GM19238 (cell line): ENCODE results near the gene LRRFIP1.
"Not testable (repeated sequence)": the region's sequence is repeated elsewhere in the genome, so short reads cannot be mapped to it uniquely, and the experiment has no call there.

Experiments
- DNase-seq: peaks from one replicate; pipeline ENCODE4 v3.0.0; 2011; ENCODE audit warnings: low spot score; ENCODE audit not compliant: insufficient read length

The LRRFIP1 gene

GRCh38 chr2:237661799-237662328, 34.5 kb downstream of the LRRFIP1 start:
- DNase-seq = no peak

- no peak for DNase-seq
Measured at GRCh38 chr2:237662671-237663093, 35.3 kb downstream of the LRRFIP1 start.

DNA sequence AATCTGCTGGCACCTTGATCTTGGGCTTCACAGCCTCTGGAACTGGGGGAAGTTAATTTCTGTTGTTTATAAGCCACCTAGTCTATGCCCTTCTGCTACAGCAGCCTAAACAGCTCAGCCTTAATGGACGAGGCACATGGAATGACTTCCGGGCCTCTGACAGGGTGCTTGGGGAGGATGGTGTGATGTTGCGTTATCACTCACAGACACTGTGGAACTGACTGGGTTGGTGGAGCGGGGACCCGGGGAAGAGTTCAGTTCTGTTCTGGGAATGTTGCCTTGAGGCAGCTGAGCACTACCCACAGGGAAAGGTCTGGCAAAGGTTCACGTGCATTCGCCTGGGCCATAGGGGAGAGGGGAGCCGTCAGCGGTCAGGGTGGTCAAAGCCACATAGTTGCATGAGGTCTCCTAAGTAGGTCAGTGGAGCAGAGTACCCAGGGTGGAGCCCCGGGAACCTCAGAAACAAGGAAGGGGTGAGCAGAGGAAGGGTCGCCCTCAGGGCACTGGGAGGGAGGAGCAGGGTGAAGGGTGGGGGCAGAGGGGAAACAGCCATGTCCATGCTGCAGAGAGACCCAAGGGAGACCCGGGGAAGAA, 36.2 kb downstream of the LRRFIP1 start:
- DNase-seq = no peak

DNA sequence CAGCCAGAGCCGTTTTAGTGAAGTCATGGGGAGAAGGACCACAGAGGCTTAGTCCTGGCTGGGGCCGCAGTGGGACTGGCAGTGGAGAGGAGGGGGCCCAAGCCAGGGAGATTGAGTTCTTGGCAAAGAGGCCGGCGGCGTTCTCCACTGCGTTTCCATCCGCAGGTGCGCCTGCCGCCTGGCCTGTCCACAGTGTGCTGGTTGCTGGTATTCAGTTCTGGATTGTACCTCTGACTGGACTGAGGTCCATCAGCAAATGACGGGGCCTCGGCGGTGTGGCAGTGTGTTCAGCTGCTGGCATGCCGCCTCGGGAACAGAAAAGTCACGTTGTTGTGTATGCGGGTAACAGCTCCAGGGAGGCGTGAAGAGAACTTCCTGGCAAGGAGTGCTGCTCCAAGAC, 36.8 kb downstream of the LRRFIP1 start:
- no peak for DNase-seq

DNA sequence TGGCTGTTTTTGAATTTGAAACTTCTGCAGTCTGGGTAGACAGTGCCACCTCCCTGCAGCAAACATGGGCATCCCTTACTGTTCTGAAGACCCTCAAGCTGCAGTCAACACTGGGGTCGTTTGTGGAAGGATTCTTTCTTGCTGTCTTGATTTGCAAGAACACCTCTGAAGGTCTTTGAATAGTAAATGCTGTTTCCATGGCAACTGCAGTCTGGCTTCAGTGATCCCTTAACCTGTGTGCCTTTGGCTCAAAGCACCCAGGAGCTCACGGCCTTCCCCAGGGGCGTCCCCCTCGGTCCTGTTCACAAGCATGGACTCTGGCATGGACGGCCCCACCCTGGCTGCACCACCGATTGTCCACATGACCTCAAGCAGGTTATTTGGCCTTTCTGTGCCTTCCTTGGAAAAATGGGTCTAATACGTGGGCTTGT, 38.3 kb downstream of the LRRFIP1 start:
- no peak for DNase-seq

DNA sequence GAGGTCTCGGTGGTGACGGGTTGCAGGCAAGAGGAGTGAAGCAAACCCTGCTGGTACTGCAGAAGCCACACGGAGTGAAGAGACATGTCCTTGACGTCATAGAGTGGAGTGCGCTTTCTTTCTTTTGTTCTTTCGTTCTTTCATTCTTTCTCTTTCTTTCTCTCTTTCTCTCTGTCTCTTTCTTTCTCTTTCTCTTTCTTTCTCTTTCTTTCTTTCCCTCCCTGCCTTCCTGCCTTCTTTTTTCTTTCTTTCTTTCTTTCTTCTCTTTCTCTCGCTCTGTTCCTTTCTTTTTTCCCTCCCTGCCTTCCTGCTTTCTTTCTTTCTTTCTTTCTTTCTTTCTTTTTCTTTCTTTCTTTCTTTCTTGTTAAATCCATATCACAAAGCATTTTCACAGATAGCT, 39.2 kb downstream of the LRRFIP1 start:
- no peak for DNase-seq

DNA sequence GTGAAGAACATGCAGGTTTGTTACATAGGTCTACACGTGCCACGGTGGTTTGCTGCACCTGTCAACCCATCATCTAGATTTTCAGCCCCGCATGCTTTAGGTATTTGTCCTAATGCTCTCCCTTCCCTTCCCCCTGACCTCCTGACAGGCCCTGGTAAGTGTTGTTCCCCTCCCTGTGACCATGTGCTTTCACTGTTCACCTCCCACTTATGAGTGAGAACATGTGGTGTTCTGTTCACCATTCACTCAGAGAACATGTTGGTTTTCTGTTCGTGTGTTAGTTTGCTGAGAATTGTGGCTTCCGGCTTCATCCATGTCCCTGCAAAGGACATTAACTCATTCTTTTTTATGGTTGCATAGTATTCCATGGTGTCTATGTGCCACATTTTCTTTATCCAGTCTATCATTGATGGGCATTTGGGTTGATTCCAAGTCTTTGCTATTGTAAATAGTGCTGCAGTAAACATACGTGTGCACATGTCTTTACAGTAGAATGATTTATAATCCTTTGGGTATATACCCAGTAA, 39.7 kb downstream of the LRRFIP1 start:
- DNase-seq = not testable (repeated sequence)

DNA sequence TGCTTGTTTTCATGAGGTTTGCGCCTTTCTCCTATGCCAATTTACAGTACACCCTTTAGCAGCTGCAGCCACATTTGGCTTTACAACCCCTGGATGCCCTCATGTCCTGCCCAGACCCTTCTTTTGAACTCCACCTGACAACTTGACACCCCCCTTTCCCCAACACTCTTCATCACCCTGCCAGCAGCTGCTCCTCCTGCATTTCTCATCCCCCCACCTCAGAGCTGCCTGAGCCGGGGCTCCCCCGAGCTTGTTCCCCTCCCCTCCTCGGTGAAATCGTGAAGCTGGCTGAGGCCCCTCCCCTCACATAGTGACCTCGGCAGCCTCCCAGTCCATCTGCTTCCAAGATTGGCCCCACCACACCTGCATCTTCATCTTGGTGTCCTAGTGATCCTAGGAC, 40.5 kb downstream of the LRRFIP1 start:
- DNase-seq = no peak

DNA sequence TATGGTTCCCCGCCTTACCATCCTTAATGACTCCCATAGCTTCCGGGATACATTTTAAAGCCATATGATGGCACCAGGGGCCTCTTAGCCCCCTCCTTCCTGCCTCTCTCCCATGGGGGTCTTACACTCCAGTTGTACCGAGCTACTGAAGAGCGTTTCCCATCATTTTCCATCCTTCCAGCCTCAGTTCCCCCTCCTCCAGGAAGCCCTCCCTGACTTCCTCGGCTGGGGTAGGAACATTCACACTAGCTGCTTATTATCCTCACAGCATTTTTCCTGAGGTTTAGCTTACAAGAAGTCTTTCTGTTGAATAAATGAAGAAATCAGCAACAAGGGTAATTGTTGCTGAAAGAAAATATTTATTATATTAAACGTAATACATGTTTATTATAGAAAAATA, 41.1 kb downstream of the LRRFIP1 start:
- no peak for DNase-seq

DNA sequence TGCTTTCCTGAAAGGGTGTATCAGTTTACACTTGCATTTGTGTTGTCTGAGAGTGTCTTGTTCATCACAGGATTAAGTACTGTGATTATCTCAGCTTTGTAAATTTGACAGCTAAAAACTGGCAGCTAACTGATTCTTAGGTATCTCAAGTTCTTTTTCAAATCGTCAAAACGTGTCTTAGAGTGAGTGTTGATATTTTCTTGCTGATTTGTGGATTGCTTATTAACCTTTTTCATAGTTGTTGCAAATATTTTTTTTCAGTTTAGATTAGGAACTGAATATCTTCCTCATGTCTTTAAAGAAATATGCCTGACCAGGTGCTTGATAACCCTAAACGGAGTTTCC, 41.9 kb downstream of the LRRFIP1 start:
- DNase-seq = no peak

- DNase-seq = peak; percentile 35
Measured at GRCh38 chr2:237669628-237670392, 42.4 kb downstream of the LRRFIP1 start.

GRCh38 chr2:237670641-237671040, 43.3 kb downstream of the LRRFIP1 start:
- no peak for DNase-seq

- DNase-seq = no peak
Measured at GRCh38 chr2:237671466-237672138, 44.2 kb downstream of the LRRFIP1 start.

DNA sequence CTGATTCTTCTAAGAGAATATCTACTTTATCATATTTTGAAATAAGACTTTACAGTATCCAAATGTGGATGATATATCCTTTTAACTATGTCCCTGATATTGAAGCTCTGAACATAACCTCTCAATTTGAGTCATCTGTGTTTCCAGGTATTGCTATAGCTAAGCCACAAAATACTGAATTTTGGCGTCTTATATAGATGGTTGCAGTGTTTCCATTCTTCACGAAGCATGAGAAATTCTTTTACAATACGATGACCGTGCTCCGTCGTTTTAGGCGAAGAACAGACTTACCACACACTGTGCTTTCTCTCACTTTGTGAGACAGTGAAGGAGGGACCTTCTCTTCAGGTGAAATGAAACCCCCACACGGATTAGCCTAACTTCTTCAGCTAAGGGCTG, 45.3 kb downstream of the LRRFIP1 start:
- no peak for DNase-seq

- DNase-seq = no peak
Measured at GRCh38 chr2:237673130-237674001, 46.0 kb downstream of the LRRFIP1 start.

DNA sequence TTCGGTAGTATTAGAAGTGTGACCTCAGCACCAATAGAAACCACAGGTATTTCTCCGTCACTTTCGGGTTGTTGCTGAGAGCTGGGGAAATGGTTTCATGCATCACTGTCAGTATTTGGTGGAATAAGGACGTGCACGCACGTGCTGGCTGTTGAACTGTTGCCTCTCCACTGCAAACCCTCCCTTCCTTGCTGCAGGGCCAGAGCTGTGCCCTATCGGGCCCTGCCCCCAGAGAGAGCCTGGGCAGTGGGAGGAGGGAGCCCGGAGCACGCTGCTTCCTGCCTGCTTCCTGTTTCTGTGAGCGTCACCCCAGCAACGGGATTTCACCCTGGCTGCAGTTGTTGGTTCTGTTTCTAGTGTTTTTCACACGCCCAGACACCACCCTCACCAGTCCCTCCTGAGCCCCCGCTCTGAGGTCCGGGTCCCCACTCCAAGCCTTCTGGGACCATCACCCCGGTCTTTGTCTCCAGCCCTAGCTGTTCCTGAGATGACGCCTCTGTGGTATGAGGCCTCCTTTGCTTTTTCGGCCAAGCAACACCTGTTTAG, 47.4 kb downstream of the LRRFIP1 start:
- peak; percentile 77 for DNase-seq

DNA sequence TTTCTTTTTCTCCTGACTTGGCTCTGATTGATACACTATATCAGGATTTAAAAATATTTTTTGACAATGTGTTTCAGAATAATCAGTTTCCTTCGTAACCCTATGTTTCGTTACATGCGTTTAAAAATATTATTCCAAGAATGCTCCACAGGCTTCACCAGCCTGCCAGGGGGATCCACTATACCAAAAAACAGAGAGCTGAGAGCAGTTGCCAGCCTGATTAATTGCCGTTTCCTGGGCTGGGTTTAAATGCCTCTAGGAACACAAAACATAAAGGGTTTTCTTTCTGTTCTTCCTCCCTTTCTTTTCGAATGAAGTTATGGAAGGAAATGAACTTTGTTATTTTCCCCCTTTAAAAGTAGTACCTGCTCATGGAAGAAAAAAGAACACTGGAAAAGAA, 47.9 kb downstream of the LRRFIP1 start:
- no peak for DNase-seq

- DNase-seq = no peak
Measured at GRCh38 chr2:237680702-237681478, 53.5 kb downstream of the LRRFIP1 start.

- DNase-seq = no peak
Measured at GRCh38 chr2:237682151-237682550, 54.8 kb downstream of the LRRFIP1 start.
